WTC11 (cell line): ENCODE results near the gene MAGEB10. TPM values are rescaled to one million over a fixed set of nuclear protein-coding genes. Genes with fewer than 3 reads are reported as not detected.

Source experiments
- ATAC-seq: fragments of 200-7000 bp; cut with Tn5 transposase; 2 replicates; pipeline ENCODE4 v1.10.0; 2021; ENCODE audit warnings: mild to moderate bottlenecking, moderate library complexity
- CTCF ChIA-PET: fragments of 300-600 bp; sonication (Branson Sonifier 250); formaldehyde crosslinking; loops from one replicate; lab custom pipeline; 2021; ENCODE audit warnings: antibody characterized with exemption; lab: Charles Lee
- POLR2A ChIA-PET: fragments of 350-600 bp; sonication (Branson Sonifier 250); formaldehyde crosslinking; loops from one replicate; lab custom pipeline; 2021; ENCODE audit warnings: antibody characterized with exemption; lab: Charles Lee
- DNase-seq: peaks from one replicate; pipeline ENCODE4 v3.0.0; 2021; ENCODE audit warnings: low spot score
- H3K27ac Mint-ChIP-seq: 2 replicates; pipeline ENCODE4 v1.8.0; 2021; ENCODE audit warnings: mixed read lengths
- H3K27me3 Mint-ChIP-seq: 2 replicates; pipeline ENCODE4 v1.8.0; 2021; ENCODE audit warnings: low read depth, mild to moderate bottlenecking, moderate library complexity, mixed read lengths
- H3K36me3 Mint-ChIP-seq: 2 replicates; pipeline ENCODE4 v1.8.0; 2021; ENCODE audit warnings: mixed read lengths
- H3K4me1 Mint-ChIP-seq: 2 replicates; pipeline ENCODE4 v1.8.0; 2022; ENCODE audit warnings: mixed read lengths
- H3K4me3 Mint-ChIP-seq: 2 replicates; pipeline ENCODE4 v1.8.0; 2021; ENCODE audit warnings: mild to moderate bottlenecking, moderate library complexity, mixed read lengths
- H3K9me3 Mint-ChIP-seq: 2 replicates; pipeline ENCODE4 v1.8.0; 2021; ENCODE audit warnings: mixed read lengths
- CREM ChIP-seq: sonication (generic); formaldehyde crosslinking; IDR thresholded peaks from 2 replicates; pipeline ENCODE4 v1.8.1; 2022; ENCODE audit warnings: mild to moderate bottlenecking, missing genetic modification reagents, moderate library complexity
- FOXP1 ChIP-seq: sonication (generic); formaldehyde crosslinking; IDR thresholded peaks from 2 replicates; pipeline ENCODE4 v1.8.0; 2022; ENCODE audit warnings: missing genetic modification reagents, mild to moderate bottlenecking, moderate library complexity, borderline replicate concordance
- GABPB1 ChIP-seq: sonication (generic); formaldehyde crosslinking; IDR thresholded peaks from 2 replicates; pipeline ENCODE4 v1.8.1; 2023; ENCODE audit warnings: mild to moderate bottlenecking, missing genetic modification reagents
- MYBL2 ChIP-seq: sonication (generic); formaldehyde crosslinking; IDR thresholded peaks from 2 replicates; pipeline ENCODE4 v1.8.1; 2023; ENCODE audit warnings: mild to moderate bottlenecking, moderate library complexity, missing genetic modification reagents
- NFE2L1 ChIP-seq: sonication (generic); formaldehyde crosslinking; IDR thresholded peaks from 2 replicates; pipeline ENCODE4 v1.8.1; 2023; ENCODE audit warnings: missing genetic modification reagents
- SMAD3 ChIP-seq: sonication (generic); formaldehyde crosslinking; IDR thresholded peaks from 2 replicates; pipeline ENCODE4 v1.8.0; 2022; ENCODE audit warnings: missing genetic modification reagents, mild to moderate bottlenecking, borderline replicate concordance
- TCF7 ChIP-seq: sonication (generic); formaldehyde crosslinking; IDR thresholded peaks from 2 replicates; pipeline ENCODE4 v1.8.0; 2022; ENCODE audit warnings: mild to moderate bottlenecking, low read depth, missing genetic modification reagents, moderate library complexity
- TEAD4 ChIP-seq: sonication (generic); formaldehyde crosslinking; IDR thresholded peaks from 2 replicates; pipeline ENCODE4 v1.8.0; 2022; ENCODE audit warnings: mild to moderate bottlenecking, missing genetic modification reagents
- ZNF396 ChIP-seq: fragments of 250-450 bp; sonication (Bioruptor Pico); IDR thresholded peaks from 2 replicates; pipeline ENCODE4 v1.8.0; 2021; ENCODE audit warnings: mild to moderate bottlenecking, moderate library complexity, borderline replicate concordance
- total RNA-seq: library from RNA; stranded (reverse); gene quantifications from 3 replicates; pipeline ENCODE4 v1.2.3, GENCODE V29; 2021
- TF ChIP-seq, protein P1 (sequence below): sonication (generic); formaldehyde crosslinking; IDR thresholded peaks from 2 replicates; pipeline ENCODE4 v1.8.0; 2022; ENCODE audit warnings: mild to moderate bottlenecking, missing genetic modification reagents
- TF ChIP-seq, protein P2 (sequence below): sonication (generic); formaldehyde crosslinking; conservative IDR thresholded peaks from 2 replicates; pipeline ENCODE4 v1.8.1; 2023; ENCODE audit warnings: mild to moderate bottlenecking, low read depth, missing genetic modification reagents, moderate library complexity
- TF ChIP-seq, protein P3 (sequence below): fragments of 250-450 bp; sonication (Bioruptor Pico); IDR thresholded peaks from 2 replicates; pipeline ENCODE4 v1.9.0; 2021; ENCODE audit warnings: moderate library complexity, mild to moderate bottlenecking, inconsistent platforms, borderline replicate concordance
- TF ChIP-seq, protein P4 (sequence below): sonication (generic); formaldehyde crosslinking; IDR thresholded peaks from 2 replicates; pipeline ENCODE4 v1.8.1; 2022; ENCODE audit warnings: low read depth, mild to moderate bottlenecking, moderate library complexity, missing genetic modification reagents, borderline replicate concordance
- TF ChIP-seq, protein P5 (sequence below): sonication (generic); formaldehyde crosslinking; IDR thresholded peaks from 2 replicates; pipeline ENCODE4 v1.8.0; 2022; ENCODE audit warnings: mild to moderate bottlenecking, missing genetic modification reagents
- TF ChIP-seq, protein P6 (sequence below): fragments of 250-450 bp; sonication (Bioruptor Pico); conservative IDR thresholded peaks from 2 replicates; pipeline ENCODE4 v1.9.0; 2021; ENCODE audit warnings: mild to moderate bottlenecking
- TF ChIP-seq, protein P7 (sequence below): fragments of 250-450 bp; sonication (Bioruptor Pico); IDR thresholded peaks from 2 replicates; pipeline ENCODE4 v1.9.0; 2021; ENCODE audit warnings: mild to moderate bottlenecking
- TF ChIP-seq, protein P8 (sequence below): sonication (generic); formaldehyde crosslinking; IDR thresholded peaks from 2 replicates; pipeline ENCODE4 v1.8.1; 2022; ENCODE audit warnings: missing genetic modification reagents, borderline replicate concordance
- TF ChIP-seq, protein P9 (sequence below): sonication (generic); formaldehyde crosslinking; IDR thresholded peaks from 2 replicates; pipeline ENCODE4 v1.8.0; 2022; ENCODE audit warnings: mild to moderate bottlenecking, missing genetic modification reagents
- TF ChIP-seq, protein P10 (sequence below): sonication (generic); formaldehyde crosslinking; IDR thresholded peaks from 2 replicates; pipeline ENCODE4 v1.8.0; 2023; ENCODE audit warnings: missing genetic modification reagents, mild to moderate bottlenecking, borderline replicate concordance

MAGEB10 gene
- total RNA-seq, 1 experiment from 2014 or later: not detected

DNA sequence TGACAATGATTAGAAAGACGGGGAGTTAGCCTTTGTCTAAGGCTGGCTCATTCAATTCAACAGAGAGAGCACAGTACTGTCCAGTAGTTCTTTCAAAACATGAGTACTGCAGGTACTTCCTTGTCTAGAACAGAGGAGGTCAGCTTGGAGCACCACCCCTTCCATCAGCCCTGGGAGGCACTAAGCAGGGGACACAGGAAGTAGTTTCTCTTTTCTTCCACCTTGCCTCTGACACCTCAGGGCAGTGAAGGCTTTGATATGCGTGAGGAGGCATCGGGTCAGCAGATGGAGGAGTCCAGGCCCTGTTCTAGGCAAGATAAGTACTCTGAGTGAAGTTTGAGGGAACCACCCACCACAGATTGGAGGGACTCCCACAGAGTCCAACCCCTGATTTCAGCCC is 33.1 kb downstream of the MAGEB10 start:
- DNase-seq (no peak), ATAC-seq (peak; percentile 60)
- H3K27ac Mint-ChIP-seq: no peak overlapping the region
- no peaks in the 10 kb centered on the region for H3K9me3 Mint-ChIP-seq
- H3K4me3 Mint-ChIP-seq: no peak overlapping the region
- CTCF ChIA-PET: no interaction called here
- H3K36me3 Mint-ChIP-seq: no peaks in the 10 kb centered on the region
- peaks cover 3% of the 10 kb centered on the region; the same call in 1 of the 2 replicates for H3K4me1 Mint-ChIP-seq
- H3K27me3 Mint-ChIP-seq: no peaks in the 10 kb centered on the region
- TF ChIP-seq FOXP1 (no peak), ZNF396 (CRISPR knock-in tag) (no peak), SMAD3 (no peak), GABPB1 (CRISPR knock-in tag) (no peak), TCF7 (no peak), TEAD4 (CRISPR knock-in tag) (no peak), CREM (no peak), MYBL2 (CRISPR knock-in tag) (no peak), NFE2L1 (CRISPR knock-in tag) (no peak)
- TF ChIP-seq, protein P1, sequence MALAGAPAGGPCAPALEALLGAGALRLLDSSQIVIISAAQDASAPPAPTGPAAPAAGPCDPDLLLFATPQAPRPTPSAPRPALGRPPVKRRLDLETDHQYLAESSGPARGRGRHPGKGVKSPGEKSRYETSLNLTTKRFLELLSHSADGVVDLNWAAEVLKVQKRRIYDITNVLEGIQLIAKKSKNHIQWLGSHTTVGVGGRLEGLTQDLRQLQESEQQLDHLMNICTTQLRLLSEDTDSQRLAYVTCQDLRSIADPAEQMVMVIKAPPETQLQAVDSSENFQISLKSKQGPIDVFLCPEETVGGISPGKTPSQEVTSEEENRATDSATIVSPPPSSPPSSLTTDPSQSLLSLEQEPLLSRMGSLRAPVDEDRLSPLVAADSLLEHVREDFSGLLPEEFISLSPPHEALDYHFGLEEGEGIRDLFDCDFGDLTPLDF: no peak
- TF ChIP-seq, protein P2, sequence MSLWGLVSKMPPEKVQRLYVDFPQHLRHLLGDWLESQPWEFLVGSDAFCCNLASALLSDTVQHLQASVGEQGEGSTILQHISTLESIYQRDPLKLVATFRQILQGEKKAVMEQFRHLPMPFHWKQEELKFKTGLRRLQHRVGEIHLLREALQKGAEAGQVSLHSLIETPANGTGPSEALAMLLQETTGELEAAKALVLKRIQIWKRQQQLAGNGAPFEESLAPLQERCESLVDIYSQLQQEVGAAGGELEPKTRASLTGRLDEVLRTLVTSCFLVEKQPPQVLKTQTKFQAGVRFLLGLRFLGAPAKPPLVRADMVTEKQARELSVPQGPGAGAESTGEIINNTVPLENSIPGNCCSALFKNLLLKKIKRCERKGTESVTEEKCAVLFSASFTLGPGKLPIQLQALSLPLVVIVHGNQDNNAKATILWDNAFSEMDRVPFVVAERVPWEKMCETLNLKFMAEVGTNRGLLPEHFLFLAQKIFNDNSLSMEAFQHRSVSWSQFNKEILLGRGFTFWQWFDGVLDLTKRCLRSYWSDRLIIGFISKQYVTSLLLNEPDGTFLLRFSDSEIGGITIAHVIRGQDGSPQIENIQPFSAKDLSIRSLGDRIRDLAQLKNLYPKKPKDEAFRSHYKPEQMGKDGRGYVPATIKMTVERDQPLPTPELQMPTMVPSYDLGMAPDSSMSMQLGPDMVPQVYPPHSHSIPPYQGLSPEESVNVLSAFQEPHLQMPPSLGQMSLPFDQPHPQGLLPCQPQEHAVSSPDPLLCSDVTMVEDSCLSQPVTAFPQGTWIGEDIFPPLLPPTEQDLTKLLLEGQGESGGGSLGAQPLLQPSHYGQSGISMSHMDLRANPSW: no peak
- TF ChIP-seq, protein P3, sequence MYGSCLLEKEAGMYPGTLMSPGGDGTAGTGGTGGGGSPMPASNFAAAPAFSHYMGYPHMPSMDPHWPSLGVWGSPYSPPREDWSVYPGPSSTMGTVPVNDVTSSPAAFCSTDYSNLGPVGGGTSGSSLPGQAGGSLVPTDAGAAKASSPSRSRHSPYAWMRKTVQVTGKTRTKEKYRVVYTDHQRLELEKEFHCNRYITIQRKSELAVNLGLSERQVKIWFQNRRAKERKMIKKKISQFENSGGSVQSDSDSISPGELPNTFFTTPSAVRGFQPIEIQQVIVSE (CRISPR knock-in tag): no peak
- TF ChIP-seq, protein P4, sequence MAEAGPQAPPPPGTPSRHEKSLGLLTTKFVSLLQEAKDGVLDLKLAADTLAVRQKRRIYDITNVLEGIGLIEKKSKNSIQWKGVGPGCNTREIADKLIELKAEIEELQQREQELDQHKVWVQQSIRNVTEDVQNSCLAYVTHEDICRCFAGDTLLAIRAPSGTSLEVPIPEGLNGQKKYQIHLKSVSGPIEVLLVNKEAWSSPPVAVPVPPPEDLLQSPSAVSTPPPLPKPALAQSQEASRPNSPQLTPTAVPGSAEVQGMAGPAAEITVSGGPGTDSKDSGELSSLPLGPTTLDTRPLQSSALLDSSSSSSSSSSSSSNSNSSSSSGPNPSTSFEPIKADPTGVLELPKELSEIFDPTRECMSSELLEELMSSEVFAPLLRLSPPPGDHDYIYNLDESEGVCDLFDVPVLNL (CRISPR knock-in tag): no peak
- TF ChIP-seq, protein P5, sequence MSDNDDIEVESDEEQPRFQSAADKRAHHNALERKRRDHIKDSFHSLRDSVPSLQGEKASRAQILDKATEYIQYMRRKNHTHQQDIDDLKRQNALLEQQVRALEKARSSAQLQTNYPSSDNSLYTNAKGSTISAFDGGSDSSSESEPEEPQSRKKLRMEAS (CRISPR knock-in tag): no peak
- TF ChIP-seq, protein P6, sequence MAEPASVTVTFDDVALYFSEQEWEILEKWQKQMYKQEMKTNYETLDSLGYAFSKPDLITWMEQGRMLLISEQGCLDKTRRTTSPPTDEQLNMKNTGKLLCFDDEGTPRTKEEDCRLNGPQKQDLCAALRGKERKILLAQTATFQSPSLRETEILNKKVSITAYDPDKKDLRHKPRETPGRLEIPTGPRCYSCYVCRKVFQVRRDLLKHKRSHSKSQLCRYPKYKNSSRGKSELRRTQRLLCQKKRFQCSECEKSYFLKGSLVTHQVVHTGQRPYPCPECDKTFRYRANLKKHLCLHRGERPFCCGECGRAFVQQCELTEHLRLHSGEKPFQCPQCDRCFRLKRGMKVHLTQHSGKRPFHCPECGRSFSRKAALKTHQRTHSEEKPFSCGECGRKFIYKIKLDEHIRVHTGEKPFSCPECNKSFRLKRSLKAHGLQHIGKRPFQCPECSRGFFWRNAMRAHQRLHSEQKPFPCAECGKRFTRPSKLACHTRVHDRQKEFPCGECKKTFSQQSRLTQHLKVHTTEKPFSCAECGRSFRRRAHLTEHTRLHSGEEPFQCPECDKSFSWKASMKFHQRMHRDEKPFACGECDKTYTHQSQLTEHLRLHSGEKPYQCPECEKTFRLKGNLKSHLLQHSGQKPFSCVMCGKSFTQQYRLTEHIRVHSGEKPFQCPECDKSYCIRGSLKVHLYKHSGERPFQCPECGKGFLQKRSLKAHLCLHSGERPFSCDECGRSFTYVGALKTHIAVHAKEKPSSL: no peak
- TF ChIP-seq, protein P7, sequence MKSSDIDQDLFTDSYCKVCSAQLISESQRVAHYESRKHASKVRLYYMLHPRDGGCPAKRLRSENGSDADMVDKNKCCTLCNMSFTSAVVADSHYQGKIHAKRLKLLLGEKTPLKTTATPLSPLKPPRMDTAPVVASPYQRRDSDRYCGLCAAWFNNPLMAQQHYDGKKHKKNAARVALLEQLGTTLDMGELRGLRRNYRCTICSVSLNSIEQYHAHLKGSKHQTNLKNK (CRISPR knock-in tag): no peak
- TF ChIP-seq, protein P8, sequence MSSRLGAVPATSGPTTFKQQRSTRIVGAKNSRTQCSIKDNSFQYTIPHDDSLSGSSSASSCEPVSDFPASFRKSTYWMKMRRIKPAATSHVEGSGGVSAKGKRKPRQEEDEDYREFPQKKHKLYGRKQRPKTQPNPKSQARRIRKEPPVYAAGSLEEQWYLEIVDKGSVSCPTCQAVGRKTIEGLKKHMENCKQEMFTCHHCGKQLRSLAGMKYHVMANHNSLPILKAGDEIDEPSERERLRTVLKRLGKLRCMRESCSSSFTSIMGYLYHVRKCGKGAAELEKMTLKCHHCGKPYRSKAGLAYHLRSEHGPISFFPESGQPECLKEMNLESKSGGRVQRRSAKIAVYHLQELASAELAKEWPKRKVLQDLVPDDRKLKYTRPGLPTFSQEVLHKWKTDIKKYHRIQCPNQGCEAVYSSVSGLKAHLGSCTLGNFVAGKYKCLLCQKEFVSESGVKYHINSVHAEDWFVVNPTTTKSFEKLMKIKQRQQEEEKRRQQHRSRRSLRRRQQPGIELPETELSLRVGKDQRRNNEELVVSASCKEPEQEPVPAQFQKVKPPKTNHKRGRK (CRISPR knock-in tag): no peak
- TF ChIP-seq, protein P9, sequence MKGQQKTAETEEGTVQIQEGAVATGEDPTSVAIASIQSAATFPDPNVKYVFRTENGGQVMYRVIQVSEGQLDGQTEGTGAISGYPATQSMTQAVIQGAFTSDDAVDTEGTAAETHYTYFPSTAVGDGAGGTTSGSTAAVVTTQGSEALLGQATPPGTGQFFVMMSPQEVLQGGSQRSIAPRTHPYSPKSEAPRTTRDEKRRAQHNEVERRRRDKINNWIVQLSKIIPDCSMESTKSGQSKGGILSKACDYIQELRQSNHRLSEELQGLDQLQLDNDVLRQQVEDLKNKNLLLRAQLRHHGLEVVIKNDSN (CRISPR knock-in tag): no peak
- TF ChIP-seq, protein P10, sequence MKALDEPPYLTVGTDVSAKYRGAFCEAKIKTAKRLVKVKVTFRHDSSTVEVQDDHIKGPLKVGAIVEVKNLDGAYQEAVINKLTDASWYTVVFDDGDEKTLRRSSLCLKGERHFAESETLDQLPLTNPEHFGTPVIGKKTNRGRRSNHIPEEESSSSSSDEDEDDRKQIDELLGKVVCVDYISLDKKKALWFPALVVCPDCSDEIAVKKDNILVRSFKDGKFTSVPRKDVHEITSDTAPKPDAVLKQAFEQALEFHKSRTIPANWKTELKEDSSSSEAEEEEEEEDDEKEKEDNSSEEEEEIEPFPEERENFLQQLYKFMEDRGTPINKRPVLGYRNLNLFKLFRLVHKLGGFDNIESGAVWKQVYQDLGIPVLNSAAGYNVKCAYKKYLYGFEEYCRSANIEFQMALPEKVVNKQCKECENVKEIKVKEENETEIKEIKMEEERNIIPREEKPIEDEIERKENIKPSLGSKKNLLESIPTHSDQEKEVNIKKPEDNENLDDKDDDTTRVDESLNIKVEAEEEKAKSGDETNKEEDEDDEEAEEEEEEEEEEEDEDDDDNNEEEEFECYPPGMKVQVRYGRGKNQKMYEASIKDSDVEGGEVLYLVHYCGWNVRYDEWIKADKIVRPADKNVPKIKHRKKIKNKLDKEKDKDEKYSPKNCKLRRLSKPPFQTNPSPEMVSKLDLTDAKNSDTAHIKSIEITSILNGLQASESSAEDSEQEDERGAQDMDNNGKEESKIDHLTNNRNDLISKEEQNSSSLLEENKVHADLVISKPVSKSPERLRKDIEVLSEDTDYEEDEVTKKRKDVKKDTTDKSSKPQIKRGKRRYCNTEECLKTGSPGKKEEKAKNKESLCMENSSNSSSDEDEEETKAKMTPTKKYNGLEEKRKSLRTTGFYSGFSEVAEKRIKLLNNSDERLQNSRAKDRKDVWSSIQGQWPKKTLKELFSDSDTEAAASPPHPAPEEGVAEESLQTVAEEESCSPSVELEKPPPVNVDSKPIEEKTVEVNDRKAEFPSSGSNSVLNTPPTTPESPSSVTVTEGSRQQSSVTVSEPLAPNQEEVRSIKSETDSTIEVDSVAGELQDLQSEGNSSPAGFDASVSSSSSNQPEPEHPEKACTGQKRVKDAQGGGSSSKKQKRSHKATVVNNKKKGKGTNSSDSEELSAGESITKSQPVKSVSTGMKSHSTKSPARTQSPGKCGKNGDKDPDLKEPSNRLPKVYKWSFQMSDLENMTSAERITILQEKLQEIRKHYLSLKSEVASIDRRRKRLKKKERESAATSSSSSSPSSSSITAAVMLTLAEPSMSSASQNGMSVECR: no peak
- TF ChIP-seq, all 79 proteins: peak for 0
- POLR2A ChIA-PET: no interaction called here
